ENCODE measurements around the gene SUCLG2.

Gene SUCLG2

GRCh38 chr3:67517781-67518180 lies 136.6 kb downstream of the SUCLG2 start:
- in situ Hi-C loops (cut with MboI; ENCODE audit: low sequenced_read_pairs) = no loop called here

DNA sequence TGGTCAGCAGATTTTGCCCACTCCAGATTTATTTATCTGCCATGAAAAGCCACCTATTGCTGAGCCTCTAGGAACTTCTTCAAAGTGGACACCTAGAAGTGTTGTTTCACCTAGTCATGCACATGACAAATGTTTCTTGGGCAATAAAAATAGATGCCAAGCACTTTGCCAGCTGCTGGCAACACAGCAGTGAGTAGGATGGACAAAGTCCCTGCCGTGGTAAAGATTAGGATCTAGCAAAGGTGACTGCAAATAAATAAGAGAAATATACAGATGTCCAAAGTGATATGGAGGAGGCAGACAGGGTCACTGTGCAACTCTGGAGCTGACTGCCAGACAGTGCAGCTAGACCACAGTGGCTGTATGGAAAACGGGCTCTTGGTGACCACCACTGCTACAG lies 137.9 kb downstream of the SUCLG2 start:
- in situ Hi-C loops (cut with MboI; ENCODE audit: low sequenced_read_pairs) = no loop called here

DNA sequence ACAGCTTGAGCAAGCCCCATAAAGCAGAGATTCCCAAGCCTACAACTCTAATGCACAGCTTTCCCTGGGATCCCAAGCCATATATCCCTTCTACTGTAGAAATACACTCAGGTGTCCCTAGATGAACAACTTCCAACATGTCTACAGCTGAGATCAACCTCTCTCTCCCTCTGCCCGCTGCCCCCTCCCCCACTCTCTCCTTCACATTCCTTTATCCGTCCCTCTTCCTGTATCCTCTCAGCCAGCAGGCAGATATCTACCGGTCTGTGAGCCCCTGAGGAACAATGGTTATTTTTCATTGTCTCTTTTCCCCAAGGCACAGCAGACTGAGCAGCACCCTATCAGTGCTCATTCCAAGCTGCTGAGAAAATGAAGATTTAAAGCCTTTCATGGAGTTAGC lies 138.6 kb downstream of the SUCLG2 start:
- in situ Hi-C loops (cut with MboI; ENCODE audit: low sequenced_read_pairs) = no loop called here

DNA sequence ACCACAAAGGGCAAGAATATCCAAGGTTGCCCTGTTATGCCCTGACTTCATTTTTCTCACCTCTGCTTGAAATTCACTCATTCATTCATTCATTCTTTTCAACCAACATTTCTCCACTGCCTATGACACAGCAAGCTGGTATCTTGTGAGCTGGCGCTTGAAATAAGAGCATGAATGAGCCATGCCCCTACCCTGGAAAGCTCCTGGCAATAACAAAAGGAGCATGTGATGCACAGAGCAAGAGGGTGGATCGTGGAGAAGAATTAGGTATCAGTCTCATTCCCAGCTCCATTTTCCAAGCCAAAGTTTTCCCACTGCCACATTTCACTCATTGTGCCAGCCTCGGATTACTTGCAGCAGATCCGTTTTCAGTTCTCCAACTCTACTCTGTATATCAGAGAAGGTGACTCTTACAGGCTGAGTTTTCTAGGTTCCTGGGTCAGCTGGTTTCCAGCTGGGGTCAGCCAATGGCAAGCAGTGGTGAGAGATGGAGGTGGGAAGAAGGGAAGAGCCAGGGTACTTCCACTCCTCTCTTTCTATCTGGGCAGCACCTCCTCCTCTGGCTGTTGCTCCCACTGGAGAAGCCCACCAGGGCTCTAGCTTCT lies 144.8 kb downstream of the SUCLG2 start:
- in situ Hi-C loops (cut with MboI; ENCODE audit: low sequenced_read_pairs) = no loop called here

DNA sequence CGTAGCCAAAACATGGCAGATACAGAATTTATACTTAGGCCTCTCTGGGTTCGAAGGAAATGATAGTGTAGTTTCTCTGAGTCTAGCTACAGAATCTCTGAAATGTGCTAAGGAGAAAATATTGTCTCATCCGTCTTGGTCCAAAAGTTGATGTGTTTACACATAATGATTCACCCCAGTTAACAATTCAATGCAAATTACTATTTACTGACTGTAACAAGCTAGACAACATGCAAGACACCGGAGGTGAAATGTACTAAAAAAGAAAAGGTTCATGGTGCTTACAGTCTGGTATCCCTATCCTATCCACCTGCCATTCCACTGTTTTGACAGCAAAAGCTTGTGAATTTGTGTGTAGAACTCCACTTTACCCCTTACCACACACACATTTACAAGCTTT lies 146.8 kb downstream of the SUCLG2 start:
- in situ Hi-C loops (cut with MboI; ENCODE audit: low sequenced_read_pairs) = no loop called here

GRCh38 chr3:67500709-67501108 lies 153.7 kb downstream of the SUCLG2 start:
- in situ Hi-C loops (cut with MboI; ENCODE audit: low sequenced_read_pairs) = no loop called here

GRCh38 chr3:67497746-67498145 lies 156.7 kb downstream of the SUCLG2 start:
- in situ Hi-C loops (cut with MboI; ENCODE audit: low sequenced_read_pairs) = no loop called here

GRCh38 chr3:67495751-67496150 lies 158.7 kb downstream of the SUCLG2 start:
- in situ Hi-C loops (cut with MboI; ENCODE audit: low sequenced_read_pairs) = no loop called here

GRCh38 chr3:67493808-67494207 lies 160.6 kb downstream of the SUCLG2 start:
- in situ Hi-C loops (cut with MboI; ENCODE audit: low sequenced_read_pairs) = no loop called here

GRCh38 chr3:67490658-67491057 lies 163.8 kb downstream of the SUCLG2 start:
- in situ Hi-C loops (cut with MboI; ENCODE audit: low sequenced_read_pairs) = no loop called here

GRCh38 chr3:67489816-67490215 lies 164.6 kb downstream of the SUCLG2 start:
- in situ Hi-C loops (cut with MboI; ENCODE audit: low sequenced_read_pairs) = no loop called here

DNA sequence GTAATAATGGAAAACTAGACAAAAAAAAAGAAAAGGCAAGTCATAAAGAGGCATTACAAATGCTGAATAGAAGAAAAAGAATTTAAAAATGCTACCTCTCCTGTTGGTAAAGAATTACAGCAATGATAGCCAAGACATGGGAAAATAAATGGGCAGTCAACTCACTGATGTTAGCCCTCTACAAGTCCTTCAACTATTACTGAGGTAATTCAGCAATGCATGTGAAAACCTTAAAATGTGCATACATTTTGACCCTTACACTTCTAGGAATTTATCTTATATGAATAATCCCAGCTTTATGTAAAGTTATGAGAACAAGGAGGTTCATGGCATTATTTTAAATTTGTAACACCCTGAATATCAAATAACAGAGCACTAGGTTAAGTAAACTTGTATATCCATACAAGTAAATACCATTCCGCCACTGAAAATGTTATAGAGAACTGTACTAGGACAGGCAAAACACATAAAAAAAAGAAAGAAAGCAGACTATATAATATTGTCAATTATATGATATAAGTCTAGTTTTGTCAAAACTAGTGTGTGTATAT lies 166.8 kb downstream of the SUCLG2 start:
- in situ Hi-C loops (cut with MboI; ENCODE audit: low sequenced_read_pairs) = no loop called here

GRCh38 chr3:67486883-67487282 lies 167.5 kb downstream of the SUCLG2 start:
- in situ Hi-C loops (cut with MboI; ENCODE audit: low sequenced_read_pairs) = no loop called here

DNA sequence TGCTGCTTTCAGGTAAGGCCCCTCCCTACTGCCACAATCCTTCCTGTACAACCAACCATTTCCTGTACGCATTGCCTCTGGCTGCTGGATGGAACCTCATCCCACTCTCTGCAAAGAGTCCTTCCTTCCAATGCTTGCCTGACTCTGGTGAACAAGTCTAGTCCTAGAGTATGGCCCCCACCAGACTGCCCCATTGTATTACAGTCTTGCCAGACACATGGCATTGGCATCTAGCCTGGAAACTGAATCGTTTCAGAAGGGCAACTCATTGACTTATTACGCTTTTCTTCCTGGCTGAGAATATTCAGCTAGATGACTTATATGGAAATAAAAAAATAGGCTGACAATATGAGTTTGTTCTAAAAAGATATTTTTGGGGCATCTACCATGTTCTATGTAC lies 170.3 kb downstream of the SUCLG2 start:
- in situ Hi-C loops (cut with MboI; ENCODE audit: low sequenced_read_pairs) = no loop called here

- in situ Hi-C loops (cut with MboI; ENCODE audit: low sequenced_read_pairs) = no loop called here
Measured at GRCh38 chr3:67481126-67481525, 173.3 kb downstream of the SUCLG2 start.

DNA sequence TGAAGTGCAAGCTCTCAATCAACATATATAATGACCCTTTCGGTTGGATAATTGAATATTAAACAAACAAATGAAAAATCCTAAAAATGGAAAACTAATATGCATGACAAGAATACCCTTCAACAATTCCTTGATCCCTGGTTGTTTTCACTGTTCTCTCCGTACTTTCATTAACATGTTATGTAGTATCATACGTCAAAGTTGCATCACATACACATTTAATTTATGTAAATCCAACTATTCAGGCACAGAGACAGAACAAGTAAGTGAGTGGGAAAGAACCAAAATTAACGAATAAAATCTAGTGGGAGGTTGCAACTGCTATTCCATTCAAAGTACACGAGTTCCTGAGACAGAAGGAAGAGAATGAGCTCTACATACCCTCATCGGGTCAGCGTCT lies 176.0 kb downstream of the SUCLG2 start:
- in situ Hi-C loops (cut with MboI; ENCODE audit: low sequenced_read_pairs) = no loop called here

DNA sequence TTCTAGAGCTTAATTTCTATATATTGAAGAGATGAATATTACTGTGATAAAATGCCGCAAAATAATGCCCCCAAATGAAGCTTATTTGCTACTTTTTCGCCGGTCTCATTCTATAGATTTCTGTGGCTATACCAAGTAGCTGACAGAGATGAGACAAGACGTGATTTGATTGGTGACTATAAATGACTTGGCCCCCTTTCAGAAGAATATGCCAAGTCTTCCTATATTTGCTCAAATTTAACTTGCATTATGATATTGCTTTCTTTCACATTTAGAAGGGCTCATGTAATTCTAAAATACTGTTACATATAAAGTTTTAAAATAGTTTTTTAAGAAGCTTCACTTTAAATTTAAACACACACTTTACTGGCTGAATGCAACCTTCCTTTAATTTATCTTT lies 180.1 kb downstream of the SUCLG2 start:
- in situ Hi-C loops (cut with MboI; ENCODE audit: low sequenced_read_pairs) = no loop called here

DNA sequence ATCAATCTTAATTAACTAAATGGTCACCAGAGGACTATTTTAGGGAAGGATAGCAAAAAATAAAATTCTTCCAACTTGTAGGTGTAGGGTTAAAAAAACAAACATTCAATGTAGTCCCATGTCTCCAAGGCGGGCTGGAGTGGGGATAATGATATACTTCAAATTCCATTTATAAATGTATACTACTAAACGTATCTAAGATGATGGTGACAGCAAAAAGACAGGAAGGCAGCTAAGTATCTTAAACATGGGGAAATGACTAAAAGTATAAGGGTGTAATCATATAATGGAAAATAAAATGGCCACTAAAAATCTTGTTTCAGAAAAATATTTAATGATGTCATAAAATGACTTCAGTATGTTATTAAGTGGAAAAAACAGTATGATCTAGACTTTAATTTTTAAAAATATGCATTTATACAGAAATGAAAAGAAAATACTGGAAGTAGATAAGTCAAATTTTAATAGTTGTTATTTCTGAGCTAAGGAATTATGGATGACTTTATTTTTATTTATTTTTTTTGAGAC lies 181.7 kb downstream of the SUCLG2 start:
- in situ Hi-C loops (cut with MboI; ENCODE audit: low sequenced_read_pairs) = no loop called here

GRCh38 chr3:67470207-67470606 lies 184.2 kb downstream of the SUCLG2 start:
- in situ Hi-C loops (cut with MboI; ENCODE audit: low sequenced_read_pairs) = no loop called here

DNA sequence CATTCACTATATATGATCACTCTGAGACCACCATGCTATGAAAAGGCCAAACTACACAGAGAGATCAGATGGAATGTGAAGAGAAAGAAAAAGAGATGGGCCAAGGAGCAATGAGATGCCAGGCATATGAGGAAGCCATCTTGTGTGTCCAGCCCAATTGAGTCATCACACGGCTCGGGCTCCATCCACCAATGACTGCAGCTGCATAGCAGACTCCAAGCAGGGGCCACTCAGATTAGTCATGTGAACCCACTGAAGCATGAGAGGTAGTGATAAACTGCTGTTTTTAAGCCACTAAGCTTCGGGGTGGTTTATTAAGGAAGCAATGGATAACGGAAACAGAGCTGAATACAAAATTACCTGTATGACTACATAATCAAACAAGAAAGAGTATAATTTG lies 185.9 kb downstream of the SUCLG2 start:
- in situ Hi-C loops (cut with MboI; ENCODE audit: low sequenced_read_pairs) = no loop called here

DNA sequence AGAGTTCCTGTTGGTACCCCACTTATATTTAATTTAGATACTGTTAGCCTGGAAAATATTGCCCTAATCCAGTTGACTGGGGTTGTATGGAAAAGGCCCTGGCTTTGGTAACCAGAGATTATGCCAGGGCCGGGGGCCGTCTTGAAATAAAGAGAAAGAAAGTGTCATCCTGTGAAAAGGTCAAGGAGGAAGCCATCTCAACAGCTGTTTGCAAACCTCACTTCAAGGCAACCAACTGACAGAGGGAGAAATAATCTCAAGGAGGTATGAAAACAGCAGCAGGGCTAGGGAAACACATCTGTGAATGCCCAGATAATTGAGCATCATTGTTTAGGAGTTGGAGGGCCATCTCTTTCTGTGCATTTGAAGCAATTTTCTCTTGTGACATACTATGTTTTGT lies 190.8 kb downstream of the SUCLG2 start:
- in situ Hi-C loops (cut with MboI; ENCODE audit: low sequenced_read_pairs) = no loop called here

GRCh38 chr3:67462187-67462586 lies 192.2 kb downstream of the SUCLG2 start:
- in situ Hi-C loops (cut with MboI; ENCODE audit: low sequenced_read_pairs) = no loop called here

DNA sequence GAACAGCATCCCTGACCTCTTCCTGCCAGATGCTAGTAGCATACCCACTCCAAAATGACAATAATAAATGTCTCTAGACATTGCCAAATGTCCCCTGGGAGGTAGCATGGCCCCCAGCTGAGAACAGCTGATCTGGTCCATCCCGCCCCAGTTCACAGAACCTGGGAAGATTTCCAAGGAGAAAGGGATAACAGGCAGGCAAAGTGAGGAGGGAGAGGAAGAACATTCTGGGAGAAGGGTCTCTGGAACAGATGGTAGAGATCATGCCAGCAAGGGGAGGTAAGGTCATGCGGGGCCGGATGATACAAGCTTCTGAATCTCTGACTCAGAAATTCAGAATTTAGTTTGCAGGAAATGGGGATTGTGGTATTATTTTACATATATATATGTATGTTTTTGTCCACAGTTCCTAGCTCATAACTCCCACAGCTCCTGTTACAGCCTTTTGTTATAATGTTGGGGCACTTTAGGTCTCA lies 192.7 kb downstream of the SUCLG2 start:
- in situ Hi-C loops (cut with MboI; ENCODE audit: low sequenced_read_pairs) = no loop called here
